Adrenal gland (tissue), 19 donors: Measurements from ENCODE around the gene UBE2L3. TPM values are rescaled to one million over a fixed set of nuclear protein-coding genes. Genes with fewer than 3 reads are reported as not detected.
"Not testable (repeated sequence)": the region's sequence is repeated elsewhere in the genome, so short reads cannot be mapped to it uniquely, and the experiment has no call there.

Experiments
- DNase-seq, 7 donors: peaks; one replicate each; pipeline ENCODE4 v3.0.0-alpha.2; 2019 to 2020
- H3K27ac ChIP-seq, 5 donors: fragments of 200-600 bp; sonication (generic) in 4 of 5; 1 replicate in 3 of 5; 2 replicates in 2 of 5; pipeline versions ENCODE4 v1.5.1 to v1.8.0; 2016 to 2020; ENCODE audit warnings: mild to moderate bottlenecking in 1 of 5
- H3K27me3 ChIP-seq: fragments of 200-600 bp; 2 replicates; pipeline ENCODE4 v1.8.0; 2021
- H3K36me3 ChIP-seq, 2 donors: fragments of 200-600 bp; replicated peaks in 1 of 2; 1 replicate in 1 of 2; 2 replicates in 1 of 2; pipeline versions ENCODE4 v1.5.1 to v1.8.0; 2018 to 2022
- H3K4me1 ChIP-seq, 2 donors: fragments of 200-600 bp; replicated peaks in 1 of 2; 1 replicate in 1 of 2; 2 replicates in 1 of 2; pipeline versions ENCODE4 v1.5.1 to v1.8.0; 2018 to 2021
- H3K4me3 ChIP-seq, 4 donors: fragments of 200-600 bp; sonication (generic) in 3 of 4; one replicate each; pipeline ENCODE4 v1.5.1; 2016 to 2018
- H3K9me3 ChIP-seq, 3 donors: fragments of 200-600 bp; sonication (generic) in 1 of 3; replicated peaks in 1 of 3; 1 replicate in 2 of 3; 2 replicates in 1 of 3; pipeline versions ENCODE4 v1.5.1 to v1.8.0; 2016 to 2021
- CTCF ChIP-seq, 6 experiments: fragments of 450-650 bp in 4 of 6; fragments of 200-600 bp in 2 of 6; sonication (generic) in 1 of 6; IDR thresholded peaks; 1 replicate in 5 of 6; 2 replicates in 1 of 6; pipeline versions ENCODE4 v1.5.1 to v1.8.0; 2016 to 2021; ENCODE audit warnings: antibody characterized with exemption in 6 of 6, mild to moderate bottlenecking in 2 of 6, moderate library complexity in 1 of 6
- POLR2A ChIP-seq, 2 donors: fragments of 450-650 bp; IDR thresholded peaks; one replicate each; pipeline ENCODE4 v1.6.1; 2017; ENCODE audit warnings: antibody characterized with exemption in 2 of 2, mild to moderate bottlenecking in 2 of 2, moderate library complexity in 1 of 2
- WGBS, 4 donors: extraction: QIAGEN DNeasy Blood & Tissue Kit in 2 of 4; methylation state at CpG; one replicate each; pipeline versions ENCODE4 v1.1.5 to v1.1.7; 2013 to 2017; 5-methylcytosine and 5-hydroxymethylcytosine counted together
- intact Hi-C, 2 donors: fragments of 100-400 bp; cut with DNase I; formaldehyde crosslinking; loops; one replicate each; pipeline versions ENCODE4 v1.14.1 to v1.15.0; 2022 to 2023
- long read RNA-seq, 10 donors: library from polyadenylated mRNA in 3 of 10; unstranded in 2 of 10; stranded (forward) in 1 of 10; transcript quantifications; one replicate each; pipeline ENCODE4 v2.0.0 and lab custom pipeline, GENCODE V29; 2021 to 2026
- polyA plus RNA-seq, 3 donors: library from polyadenylated mRNA; stranded (reverse); fragments of 200-250 nt in 2 of 3; fragments of 350-450 nt in 1 of 3; fragmentation: Illumina TruSeq in 1 of 3; extraction: RNeasy Lipid Tissue Mini Kit (QIAGEN cat#74804) in 1 of 3; gene quantifications; one replicate each; pipeline ENCODE4 v1.2.3, GENCODE V29; 2013 to 2014
- total RNA-seq, 9 donors: library from RNA; depleted of rRNA in 4 of 9; stranded (reverse); fragments of >200 nt in 4 of 9; fragments of 120-200 nt in 1 of 9; fragmentation: NEBNext Ultra II Directional in 1 of 9; extraction: Animal tissue kit (Norgen Biotek cat#: 25700) in 1 of 9; gene quantifications; one replicate each; pipeline versions ENCODE4 v1.1.0 to v1.2.4, GENCODE V29; 2013 to 2023
- donor health status: healthy with polysubstance abuse.
- donor health status: Bipolar disorder and iron deficiency.
- donor health status: DM: yes; HTN: yes; CAD: no.
- donor health status: DM: no; HTN: no; CAD: no.
- donor health status: DM: no; HTN: no; CAD: no.
- donor health status: DM: yes; HTN: yes; CAD: no.

UBE2L3 gene
- total RNA-seq (10 to 100 TPM; 48.5 to 79.7 (median 57.9) TPM), polyA plus RNA-seq (100 to 1,000 TPM in 1 of 3 donors, 10 to 100 TPM in 2; 64.0 to 142 (median 66.1) TPM)
- long read RNA-seq, donor 1, transcript UBE2L3-201 (4 exons, 3,028 nt): major isoform, 121 of 144 reads
- long read RNA-seq, donor 1, partial matches to known transcripts: 19 of 144 reads
- long read RNA-seq, donor 1, other reads (novel, unspliced or antisense): 0 of 144 reads
- long read RNA-seq, donor 2, transcript UBE2L3-201 (4 exons, 3,028 nt): major isoform, 68 of 68 reads
- long read RNA-seq, donor 2, partial matches to known transcripts: 0 of 68 reads
- long read RNA-seq, donor 2, other reads (novel, unspliced or antisense): 0 of 68 reads
- long read RNA-seq, donor 3, transcript UBE2L3-201 (4 exons, 3,028 nt): major isoform, 112 of 140 reads
- long read RNA-seq, donor 3, partial matches to known transcripts: 26 of 140 reads
- long read RNA-seq, donor 3, other reads (novel, unspliced or antisense): 0 of 140 reads
- long read RNA-seq, donor 4, transcript UBE2L3-201 (4 exons, 3,028 nt): major isoform, 99 of 106 reads
- long read RNA-seq, donor 4, partial matches to known transcripts: 2 of 106 reads
- long read RNA-seq, donor 4, other reads (novel, unspliced or antisense): 5 of 106 reads
- long read RNA-seq, donor 5, transcript UBE2L3-201 (4 exons, 3,028 nt): major isoform, 142 of 151 reads
- long read RNA-seq, donor 5, partial matches to known transcripts: 0 of 151 reads
- long read RNA-seq, donor 5, other reads (novel, unspliced or antisense): 8 of 151 reads
- long read RNA-seq, donor 6, transcript UBE2L3-201 (4 exons, 3,028 nt): major isoform, 60 of 69 reads
- long read RNA-seq, donor 6, partial matches to known transcripts: 2 of 69 reads
- long read RNA-seq, donor 6, other reads (novel, unspliced or antisense): 6 of 69 reads
- long read RNA-seq, donor 7, transcript UBE2L3-201 (4 exons, 3,028 nt): major isoform, 47 of 64 reads
- long read RNA-seq, donor 7, partial matches to known transcripts: 16 of 64 reads
- long read RNA-seq, donor 7, other reads (novel, unspliced or antisense): 0 of 64 reads
- long read RNA-seq, donor 8, transcript UBE2L3-201 (4 exons, 3,028 nt): major isoform, 102 of 115 reads
- long read RNA-seq, donor 8, partial matches to known transcripts: 12 of 115 reads
- long read RNA-seq, donor 8, other reads (novel, unspliced or antisense): 0 of 115 reads
- long read RNA-seq, donor 9, transcript UBE2L3-201 (4 exons, 3,028 nt): major isoform, 99 of 114 reads
- long read RNA-seq, donor 9, partial matches to known transcripts: 13 of 114 reads
- long read RNA-seq, donor 9, other reads (novel, unspliced or antisense): 0 of 114 reads
- long read RNA-seq, donor 10, transcript UBE2L3-201 (4 exons, 3,028 nt): major isoform, 39 of 39 reads
- long read RNA-seq, donor 10, partial matches to known transcripts: 0 of 39 reads
- long read RNA-seq, donor 10, other reads (novel, unspliced or antisense): 0 of 39 reads

GRCh38 chr22:21567456-21568346 lies at the start of gene UBE2L3:
UBE2L3 (plus strand) TSS chr22:21567714; CDS start chr22:21567745, 31 bp downstream.
- intact Hi-C loops: no loop called here
- Histone ChIP-seq H3K27ac (peak within 1 kb of the TSS; percentile 72 to 97 (median 95)), H3K4me1 (peaks cover 32 to 33% of the 10 kb centered on the region in 2 donors), H3K9me3 (no peaks in the 10 kb centered on the region), H3K4me3 (peak within 1 kb of the TSS; percentile 64 to 99 (median 86)), H3K27me3 (no peaks in the 10 kb centered on the region), H3K36me3 (no peaks in the 10 kb centered on the region)
- WGBS, 4 donors: 0 to 4% (median 1%) methylated on average over 15 to 85 of the region's 85 CpGs
- TF ChIP-seq CTCF (IDR thresholded peaks at IDR 0.05) (no peak), POLR2A (IDR thresholded peaks at IDR 0.05) (peak in 1 of 2 donors; percentile 43)
- peak; percentile 75 to 86 (median 80) for DNase-seq

DNA sequence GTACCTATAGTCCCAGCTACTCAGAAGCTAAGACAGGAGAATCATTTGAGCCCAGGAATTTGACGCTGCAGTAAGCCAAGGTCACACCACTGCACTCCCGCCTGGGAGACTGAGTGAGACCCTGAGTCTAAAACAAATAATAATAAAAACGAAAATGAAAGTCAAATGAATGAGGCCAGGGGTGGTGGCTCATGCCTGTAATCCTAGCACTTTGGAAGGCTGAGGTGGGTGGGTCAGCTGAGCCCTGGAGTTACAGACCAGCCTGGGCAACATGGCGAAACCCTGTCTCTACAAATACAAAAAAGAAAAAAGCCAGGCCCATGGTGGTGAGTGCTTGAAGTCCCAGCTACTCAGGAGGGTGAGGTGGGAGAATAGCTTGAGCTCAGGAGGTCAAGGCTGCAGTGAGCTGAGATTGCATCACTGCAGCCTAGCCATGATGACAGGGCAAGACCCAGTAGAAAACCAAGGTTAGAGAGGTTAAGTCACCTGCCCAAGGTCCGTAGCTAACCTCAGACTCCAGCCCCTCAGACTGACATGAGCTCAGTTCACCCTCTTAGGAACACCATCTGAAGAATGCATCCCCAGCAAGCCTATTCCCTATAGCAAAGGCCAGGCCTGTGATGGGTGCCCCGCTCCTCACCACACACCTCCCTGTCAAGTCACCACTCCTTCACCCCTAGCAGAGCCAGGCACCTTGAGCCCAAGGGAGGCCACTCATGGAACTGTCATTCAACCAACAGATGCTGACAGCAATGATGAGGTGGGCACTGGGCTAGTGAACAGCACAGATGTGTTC lies 40.6 kb upstream of the UBE2L3 start:
- H3K27ac ChIP-seq, H3K36me3 ChIP-seq, intact Hi-C loops, H3K9me3 ChIP-seq, DNase-seq, H3K4me3 ChIP-seq, H3K27me3 ChIP-seq, H3K4me1 ChIP-seq: not testable (repeated sequence)
- no CpG with 5 or more reads among the region's 6 CpGs for WGBS, 4 donors

- H3K4me3 ChIP-seq: not testable (repeated sequence)
Measured at GRCh38 chr22:21531525-21531924, 36.0 kb upstream of the UBE2L3 start.

GRCh38 chr22:21532863-21533648 lies 34.5 kb upstream of the UBE2L3 start:
- H3K4me3 ChIP-seq, H3K36me3 ChIP-seq, H3K27me3 ChIP-seq, intact Hi-C loops, H3K4me1 ChIP-seq, DNase-seq, H3K27ac ChIP-seq, H3K9me3 ChIP-seq: not testable (repeated sequence)
- no CpG with 5 or more reads among the region's 20 CpGs for WGBS, 4 donors

More at GRCh38 chr22:21531525-21531924, 36.0 kb upstream of the UBE2L3 start:
- intact Hi-C loops, H3K36me3 ChIP-seq, H3K27ac ChIP-seq, DNase-seq, H3K4me1 ChIP-seq, H3K9me3 ChIP-seq, H3K27me3 ChIP-seq: not testable (repeated sequence)
- WGBS, 4 donors: no CpG with 5 or more reads among the region's 5 CpGs

DNA sequence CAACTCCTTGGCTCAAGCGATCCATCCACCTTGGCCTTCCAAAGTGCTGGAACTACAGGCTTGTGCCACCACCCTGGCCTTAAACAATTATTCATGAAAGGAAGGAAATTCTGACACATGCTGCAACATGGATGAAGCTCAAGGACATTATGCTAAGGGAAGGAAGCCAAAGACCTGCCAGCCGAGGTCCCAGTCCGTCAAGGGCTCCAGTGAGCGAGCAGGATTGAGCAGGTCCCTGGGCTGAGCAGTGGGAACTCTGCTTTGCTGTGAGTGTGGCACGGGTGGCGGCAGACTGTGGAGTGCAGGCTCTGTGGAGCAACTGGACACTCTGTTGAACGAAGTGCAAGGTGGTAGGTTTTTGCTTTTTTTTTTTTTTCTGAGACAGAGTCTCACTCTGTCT lies 27.7 kb upstream of the UBE2L3 start:
- H3K36me3 ChIP-seq, H3K27me3 ChIP-seq, H3K27ac ChIP-seq, DNase-seq, H3K9me3 ChIP-seq, H3K4me1 ChIP-seq, intact Hi-C loops, H3K4me3 ChIP-seq: not testable (repeated sequence)
- no CpG with 5 or more reads among the region's 7 CpGs for WGBS, 4 donors

GRCh38 chr22:21544432-21545322 lies 22.8 kb upstream of the UBE2L3 start:
- intact Hi-C loops, H3K36me3 ChIP-seq, H3K27ac ChIP-seq, H3K4me1 ChIP-seq, H3K27me3 ChIP-seq, H3K9me3 ChIP-seq, H3K4me3 ChIP-seq: not testable (repeated sequence)
- 77 to 88% (median 82%) methylated on average over 1 to 2 of the region's 17 CpGs for WGBS, 4 donors
- peak in 1 of 7 donors; percentile 6 for DNase-seq
